GM21723 (cell line): ENCODE results near the gene UBE2I.
"Not testable (repeated sequence)": the region's sequence is repeated elsewhere in the genome, so short reads cannot be mapped to it uniquely, and the experiment has no call there.

Experiments
- ATAC-seq: cut with Tn5 transposase; IDR thresholded peaks from one replicate; pipeline ENCODE4 v1.9.1; 2021; ENCODE audit warnings: mild to moderate bottlenecking, moderate library complexity; ENCODE audit not compliant: unreplicated experiment

UBE2I gene

GRCh38 chr16:1308977-1309885, at the start of gene UBE2I:
Gene UBE2I, plus strand, starts transcription at chr16:1309636. Its CDS starts 4,395 bp downstream, at chr16:1314031.
- ATAC-seq = peak; percentile 54

GRCh38 chr16:1259760-1260068, 49.7 kb upstream of the UBE2I start:
- ATAC-seq = no peak

- ATAC-seq = no peak
Measured at GRCh38 chr16:1260101-1260680, 49.2 kb upstream of the UBE2I start.

GRCh38 chr16:1261131-1261892, 48.1 kb upstream of the UBE2I start:
- ATAC-seq = no peak

GRCh38 chr16:1262210-1262845, 47.1 kb upstream of the UBE2I start:
- no peak for ATAC-seq

- no peak for ATAC-seq
Measured at GRCh38 chr16:1262846-1263221, 46.6 kb upstream of the UBE2I start.

GRCh38 chr16:1263591-1264344, 45.7 kb upstream of the UBE2I start:
- no peak for ATAC-seq

GRCh38 chr16:1264345-1265089, 44.9 kb upstream of the UBE2I start:
- no peak for ATAC-seq

- ATAC-seq = no peak
Measured at GRCh38 chr16:1265090-1265630, 44.3 kb upstream of the UBE2I start.

- no peak for ATAC-seq
Measured at GRCh38 chr16:1265826-1266225, 43.6 kb upstream of the UBE2I start.

GRCh38 chr16:1269418-1269817, 40.0 kb upstream of the UBE2I start:
- not testable (repeated sequence) for ATAC-seq

- no peak for ATAC-seq
Measured at GRCh38 chr16:1271380-1271723, 38.1 kb upstream of the UBE2I start.

- not testable (repeated sequence) for ATAC-seq
Measured at GRCh38 chr16:1271724-1272413, 37.6 kb upstream of the UBE2I start.

GRCh38 chr16:1272453-1273198, 36.8 kb upstream of the UBE2I start:
- no peak for ATAC-seq

GRCh38 chr16:1273816-1274215, 35.6 kb upstream of the UBE2I start:
- ATAC-seq = no peak

GRCh38 chr16:1274767-1275166, 34.7 kb upstream of the UBE2I start:
- ATAC-seq = no peak

GRCh38 chr16:1275791-1276579, 33.5 kb upstream of the UBE2I start:
- ATAC-seq = no peak

GRCh38 chr16:1276580-1276878, 32.9 kb upstream of the UBE2I start:
- ATAC-seq = no peak
